GM10266 (cell line): ENCODE data around the gene RPS8.

ENCODE experiments used
- DNase-seq: peaks from one replicate; pipeline ENCODE4 v3.0.0; 2012; ENCODE audit errors: extremely low spot score
- TF ChIP-seq, protein P1 (sequence below): IDR thresholded peaks from 2 replicates; pipeline ENCODE4 v1.5.1; 2012; ENCODE audit warnings: mild to moderate bottlenecking, low read depth; ENCODE audit not compliant: control insufficient read depth, insufficient read depth; ENCODE audit errors: missing control alignments

Gene RPS8

DNA sequence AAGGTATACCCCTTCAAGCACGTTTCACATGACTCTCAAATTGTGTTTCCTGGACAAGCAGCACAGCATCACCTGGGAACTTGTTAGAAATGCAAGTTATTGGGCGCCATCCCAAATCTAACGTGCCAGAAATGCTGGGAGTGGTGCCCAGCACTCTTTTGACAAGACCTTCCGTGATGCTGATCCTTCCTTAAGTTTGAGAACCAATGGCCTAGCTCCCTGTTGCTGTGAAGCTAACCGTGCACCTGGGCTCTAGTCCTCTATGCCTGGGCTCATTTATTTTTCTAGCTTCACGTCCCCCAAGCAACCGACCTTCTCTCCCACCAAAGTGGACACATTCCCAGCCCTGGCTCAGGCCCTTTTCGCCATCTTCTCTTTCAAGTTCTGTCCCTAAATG, 8.4 kb downstream of the RPS8 start:
- TF ChIP-seq, protein P1, sequence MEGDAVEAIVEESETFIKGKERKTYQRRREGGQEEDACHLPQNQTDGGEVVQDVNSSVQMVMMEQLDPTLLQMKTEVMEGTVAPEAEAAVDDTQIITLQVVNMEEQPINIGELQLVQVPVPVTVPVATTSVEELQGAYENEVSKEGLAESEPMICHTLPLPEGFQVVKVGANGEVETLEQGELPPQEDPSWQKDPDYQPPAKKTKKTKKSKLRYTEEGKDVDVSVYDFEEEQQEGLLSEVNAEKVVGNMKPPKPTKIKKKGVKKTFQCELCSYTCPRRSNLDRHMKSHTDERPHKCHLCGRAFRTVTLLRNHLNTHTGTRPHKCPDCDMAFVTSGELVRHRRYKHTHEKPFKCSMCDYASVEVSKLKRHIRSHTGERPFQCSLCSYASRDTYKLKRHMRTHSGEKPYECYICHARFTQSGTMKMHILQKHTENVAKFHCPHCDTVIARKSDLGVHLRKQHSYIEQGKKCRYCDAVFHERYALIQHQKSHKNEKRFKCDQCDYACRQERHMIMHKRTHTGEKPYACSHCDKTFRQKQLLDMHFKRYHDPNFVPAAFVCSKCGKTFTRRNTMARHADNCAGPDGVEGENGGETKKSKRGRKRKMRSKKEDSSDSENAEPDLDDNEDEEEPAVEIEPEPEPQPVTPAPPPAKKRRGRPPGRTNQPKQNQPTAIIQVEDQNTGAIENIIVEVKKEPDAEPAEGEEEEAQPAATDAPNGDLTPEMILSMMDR, result no peak
- no peak for DNase-seq

DNA sequence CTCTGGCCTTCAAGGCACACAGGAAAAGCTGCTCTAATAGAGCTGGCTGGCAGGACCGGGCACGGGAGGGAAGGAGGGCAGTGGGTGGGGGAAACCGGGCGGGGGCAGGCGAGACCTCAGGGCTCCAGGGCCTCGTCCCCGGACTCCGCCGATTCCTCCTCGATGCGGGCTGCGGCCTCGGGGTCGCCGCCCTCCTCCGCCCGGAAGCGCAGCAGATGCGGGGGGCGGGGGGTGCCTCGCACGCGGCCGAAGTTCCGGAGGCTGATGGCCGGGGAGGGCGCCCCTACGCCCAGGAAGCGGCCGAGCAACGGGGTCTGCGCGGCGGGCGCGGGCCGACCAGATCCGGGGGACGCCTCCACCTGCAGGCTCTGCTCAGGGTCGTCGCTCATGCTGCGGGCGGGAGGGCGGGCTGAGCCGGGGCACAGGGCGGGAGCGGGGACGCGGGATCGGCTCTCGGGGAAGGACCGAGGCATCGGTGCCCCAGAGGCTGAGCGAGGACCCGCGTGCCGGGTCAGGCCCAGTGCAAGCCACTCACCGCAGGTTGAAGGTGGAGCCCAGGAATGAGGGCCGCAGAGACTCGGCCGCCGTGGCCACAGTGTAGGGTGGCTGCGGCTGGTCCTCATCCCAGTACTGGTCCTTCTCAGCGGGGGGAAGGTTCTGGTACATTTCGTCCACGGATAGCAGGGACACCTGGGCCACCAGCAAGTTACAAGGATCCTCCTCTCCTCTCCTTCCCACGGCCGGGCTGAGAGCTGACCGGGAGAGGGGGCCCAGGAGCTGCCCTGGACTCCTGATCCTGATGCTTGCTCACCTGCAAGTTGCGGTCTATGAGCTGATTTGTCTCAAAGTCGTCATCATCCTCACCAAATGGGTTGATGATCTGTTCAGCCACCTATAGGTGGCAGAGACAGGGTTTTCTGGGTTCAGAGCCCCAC, 9.0 kb downstream of the RPS8 start:
- DNase-seq, result peak; percentile 66
- TF ChIP-seq, protein P1, result peak; percentile 26

DNA sequence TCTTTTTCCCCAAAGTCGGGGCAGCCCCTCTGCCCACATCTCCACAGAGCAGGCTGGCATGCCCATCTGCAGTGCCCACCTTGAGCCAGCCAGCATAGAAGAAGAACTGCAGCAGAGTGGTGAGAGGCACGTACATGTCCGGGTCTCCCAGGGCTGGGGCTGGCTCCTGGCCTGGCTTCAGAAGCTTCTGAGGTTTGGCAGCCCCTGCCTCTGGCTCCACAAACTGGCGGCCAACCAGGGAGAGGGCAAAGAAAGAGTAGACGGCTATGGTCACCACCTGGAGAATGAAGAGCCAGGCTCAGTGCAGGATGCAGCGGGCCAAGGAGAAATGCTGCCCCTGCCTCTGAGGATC, 9.7 kb downstream of the RPS8 start:
- DNase-seq, result no peak
- TF ChIP-seq, protein P1, result no peak

DNA sequence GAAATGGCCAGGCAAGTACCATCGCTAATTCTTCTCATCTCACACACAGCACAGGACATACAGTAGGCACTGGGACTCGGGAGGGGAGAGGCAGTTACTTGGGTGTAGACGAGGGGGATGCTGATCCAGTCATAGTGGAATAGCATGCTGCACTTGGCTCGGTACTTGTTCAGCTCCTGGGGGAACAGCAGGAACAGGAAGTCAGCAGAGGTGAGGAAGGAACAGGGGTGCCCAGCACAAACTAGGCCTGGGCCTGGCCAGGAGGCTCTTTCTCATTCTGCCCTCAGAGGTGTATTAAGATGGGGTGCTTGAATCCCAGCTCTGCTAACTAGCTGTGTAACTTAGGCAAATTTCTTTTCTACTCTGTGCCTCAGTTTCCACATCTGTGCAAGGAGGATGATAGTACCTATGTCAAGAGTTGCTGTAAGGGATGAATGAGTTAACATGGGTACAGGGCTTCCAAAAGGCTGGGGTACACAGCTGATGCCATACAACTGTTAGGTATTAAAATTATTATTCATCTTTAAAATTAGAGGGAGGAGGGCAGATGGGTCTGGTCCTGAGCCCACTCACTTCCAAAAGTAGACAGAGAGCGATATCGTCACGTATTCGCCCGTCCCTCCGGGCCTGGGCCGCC, 10.3 kb downstream of the RPS8 start:
- TF ChIP-seq, protein P1, result no peak
- DNase-seq, result no peak

DNA sequence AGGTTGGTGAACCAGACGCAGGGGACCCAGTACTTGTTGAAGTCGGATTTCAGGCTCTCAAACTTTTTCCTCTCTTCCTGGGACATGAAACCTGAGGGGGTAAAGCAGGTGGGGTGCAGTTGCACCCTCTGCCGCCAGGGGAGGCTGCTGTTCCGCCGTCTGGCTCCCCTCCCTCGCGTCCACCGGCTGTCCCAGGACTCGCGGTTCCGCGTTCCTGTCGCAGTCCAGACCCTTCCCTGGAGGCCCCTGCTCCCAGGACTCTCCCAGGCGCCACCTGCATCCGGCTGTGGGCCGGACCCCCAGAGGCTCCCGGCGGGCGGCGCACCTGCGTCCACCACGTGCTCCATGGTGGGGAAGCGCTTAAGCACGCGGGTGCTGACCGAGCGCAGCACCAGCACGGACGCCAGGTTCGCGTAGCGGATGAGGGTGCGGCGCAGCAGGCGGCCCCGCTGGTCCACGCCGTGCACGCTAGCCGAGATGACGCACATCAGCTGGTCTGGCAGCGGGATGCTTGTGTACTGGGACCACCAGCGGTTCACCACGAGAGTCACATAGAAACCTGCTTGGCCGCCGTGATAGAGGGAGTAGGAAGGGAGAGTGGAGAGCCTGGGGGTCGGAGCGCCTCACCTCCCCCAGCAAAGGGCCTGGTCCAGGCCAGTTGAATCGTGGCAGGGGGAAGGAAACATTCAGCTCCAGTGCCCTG, 10.9 kb downstream of the RPS8 start:
- peak; percentile 80 for DNase-seq
- TF ChIP-seq, protein P1, result peak; percentile 87

DNA sequence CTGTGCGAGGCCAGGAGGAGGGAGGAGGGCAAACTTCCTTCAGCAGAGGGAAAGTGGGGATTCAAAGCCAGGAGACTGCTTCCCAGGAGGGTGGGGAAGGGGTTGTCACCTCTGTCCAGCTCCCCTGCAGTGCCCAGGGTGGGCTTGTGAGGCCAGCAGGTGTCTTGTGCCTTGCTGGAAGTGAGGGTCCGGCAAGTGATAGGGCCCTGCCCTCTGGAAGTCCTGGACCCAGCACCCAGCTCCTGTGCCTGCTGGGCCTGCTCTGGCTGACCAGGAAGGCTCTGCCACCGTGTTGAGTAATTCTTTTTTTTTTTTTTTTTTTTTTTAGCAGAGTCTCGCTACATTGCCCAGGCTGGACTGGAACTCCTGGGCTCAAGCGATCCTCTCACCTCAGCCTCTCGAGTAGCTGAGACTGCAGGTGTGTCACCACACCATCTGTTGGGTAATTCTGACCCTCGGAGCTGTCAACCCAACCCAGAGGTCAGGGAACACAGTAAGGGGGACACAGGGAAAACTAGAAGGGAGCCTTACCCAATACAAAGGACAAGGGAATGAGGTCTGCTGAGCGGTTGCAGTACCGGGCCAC, 11.6 kb downstream of the RPS8 start:
- TF ChIP-seq, protein P1, result no peak
- no peak for DNase-seq

DNA sequence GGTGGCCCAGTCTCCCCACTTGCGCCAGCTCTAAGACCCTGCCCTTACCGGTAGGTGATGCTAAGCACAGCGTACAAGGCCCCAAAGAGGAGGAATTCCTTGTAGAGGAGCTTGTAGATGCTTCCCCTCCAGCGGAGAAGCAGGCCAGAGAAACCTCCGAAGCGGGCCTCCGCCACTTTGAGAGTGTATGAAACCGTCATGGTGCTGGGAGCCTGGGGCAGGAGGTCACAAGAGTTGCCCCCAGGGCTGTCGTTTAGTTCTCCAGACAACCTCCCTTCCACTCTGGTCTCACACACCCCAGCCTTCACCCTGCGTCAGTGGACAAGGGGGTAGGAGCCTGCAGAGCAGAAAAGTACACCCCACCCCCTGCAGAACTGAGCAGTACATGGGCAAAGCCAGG, 12.2 kb downstream of the RPS8 start:
- TF ChIP-seq, protein P1, result no peak
- DNase-seq, result no peak
